ENCODE measurements around the gene KANSL1.

Gene KANSL1

GRCh38 chr17:46151762-46152161 lies 41.5 kb downstream of the KANSL1 start:
- no peak overlapping the region for H3K27ac ChIP-seq
- ChIA-PET POLR2A (ENCODE audit: low non-redundant PET) (no interaction called here), CTCF (interaction anchor here (0.8 kb wide), 1 partner anchor 24 kb away, joined by 3 read pairs; no protein-coding TSS in a partner anchor)
- no peak for TF ChIP-seq CTCF (conservative IDR thresholded peaks at IDR 0.05; ENCODE audit: low read depth)
- DNase-seq (ENCODE audit: low spot score) = no peak

GRCh38 chr17:46150216-46150963 lies 42.8 kb downstream of the KANSL1 start:
- ChIA-PET CTCF (interaction anchor here (0.5 to 0.7 kb wide), 3 partner anchors 61 to 120 kb away, joined by 3 to 6 read pairs (median 3); no protein-coding TSS in a partner anchor), POLR2A (ENCODE audit: low non-redundant PET) (no interaction called here)
- TF ChIP-seq CTCF (conservative IDR thresholded peaks at IDR 0.05; ENCODE audit: low read depth) = no peak
- H3K27ac ChIP-seq = no peak overlapping the region
- no peak for DNase-seq (ENCODE audit: low spot score)

- CTCF ChIA-PET = no interaction called here
- DNase-seq (ENCODE audit: low spot score) = no peak
- TF ChIP-seq CTCF (conservative IDR thresholded peaks at IDR 0.05; ENCODE audit: low read depth) = no peak
- H3K27ac ChIP-seq = no peak overlapping the region
- POLR2A ChIA-PET (ENCODE audit: low non-redundant PET) = no interaction called here
These were observed 45.0 kb downstream of the KANSL1 start for GRCh38 chr17:46148247-46148646.

GRCh38 chr17:46147296-46147695 lies 45.9 kb downstream of the KANSL1 start:
- no peak overlapping the region for H3K27ac ChIP-seq
- CTCF ChIA-PET = no interaction called here
- POLR2A ChIA-PET (ENCODE audit: low non-redundant PET) = no interaction called here
- no peak for DNase-seq (ENCODE audit: low spot score)
- no peak for TF ChIP-seq CTCF (conservative IDR thresholded peaks at IDR 0.05; ENCODE audit: low read depth)

- CTCF ChIA-PET = interaction anchor here (0.6 kb wide), 1 partner anchor 23 kb away, joined by 3 read pairs; no protein-coding TSS in a partner anchor
- POLR2A ChIA-PET (ENCODE audit: low non-redundant PET) = no interaction called here
- no peak for DNase-seq (ENCODE audit: low spot score)
- no peak for TF ChIP-seq CTCF (conservative IDR thresholded peaks at IDR 0.05; ENCODE audit: low read depth)
- no peak overlapping the region for H3K27ac ChIP-seq
These were observed 49.0 kb downstream of the KANSL1 start for GRCh38 chr17:46144246-46144645.

- no peak overlapping the region for H3K27ac ChIP-seq
- no peak for DNase-seq (ENCODE audit: low spot score)
- ChIA-PET CTCF (no interaction called here), POLR2A (ENCODE audit: low non-redundant PET) (no interaction called here)
- TF ChIP-seq CTCF (conservative IDR thresholded peaks at IDR 0.05; ENCODE audit: low read depth) = no peak
These were observed 49.4 kb downstream of the KANSL1 start for GRCh38 chr17:46143827-46144236.

Measured in RWPE1 (cell line).